Hepatic stellate cell (primary cell): ENCODE measurements around the gene STK32B.
"Not testable (repeated sequence)": the region's sequence is repeated elsewhere in the genome, so short reads cannot be mapped to it uniquely, and the experiment has no call there.

Source experiments
- DNase-seq: peaks from one replicate; pipeline ENCODE4 v3.0.0; 2011; ENCODE audit warnings: low spot score

The STK32B gene

GRCh38 chr4:5051278-5052203 lies at the start of gene STK32B:
STK32B (plus strand) TSS chr4:5051480.
- DNase-seq, result peak; percentile 71

- DNase-seq, result not testable (repeated sequence)
Observed at GRCh38 chr4:5001641-5002040, 49.6 kb upstream of the STK32B start.

- DNase-seq, result no peak
Observed at GRCh38 chr4:5003372-5003857, 47.9 kb upstream of the STK32B start.

- no peak for DNase-seq
Observed at GRCh38 chr4:5003918-5004317, 47.4 kb upstream of the STK32B start.

- no peak for DNase-seq
Observed at GRCh38 chr4:5004496-5004895, 46.8 kb upstream of the STK32B start.

- DNase-seq, result not testable (repeated sequence)
Observed at GRCh38 chr4:5006932-5007331, 44.3 kb upstream of the STK32B start.

GRCh38 chr4:5009796-5010195 lies 41.5 kb upstream of the STK32B start:
- no peak for DNase-seq

GRCh38 chr4:5010984-5011383 lies 40.3 kb upstream of the STK32B start:
- no peak for DNase-seq

GRCh38 chr4:5012244-5012898 lies 38.9 kb upstream of the STK32B start:
- DNase-seq, result no peak

GRCh38 chr4:5012958-5013357 lies 38.3 kb upstream of the STK32B start:
- no peak for DNase-seq

- DNase-seq, result no peak
Observed at GRCh38 chr4:5014007-5014682, 37.1 kb upstream of the STK32B start.

- DNase-seq, result no peak
Observed at GRCh38 chr4:5018096-5018495, 33.2 kb upstream of the STK32B start.

- no peak for DNase-seq
Observed at GRCh38 chr4:5018603-5019002, 32.7 kb upstream of the STK32B start.

GRCh38 chr4:5019274-5019673 lies 32.0 kb upstream of the STK32B start, which contains the start of gene CYTL1:
CYTL1 (minus strand) TSS chr4:5019458; CDS start chr4:5019445, 13 bp downstream.
- DNase-seq, result no peak

- DNase-seq, result no peak
Observed at GRCh38 chr4:5019796-5020195, 31.5 kb upstream of the STK32B start.

GRCh38 chr4:5020341-5020740 lies 30.9 kb upstream of the STK32B start:
- DNase-seq, result no peak

- DNase-seq, result no peak
Observed at GRCh38 chr4:5021546-5021945, 29.7 kb upstream of the STK32B start.

- no peak for DNase-seq
Observed at GRCh38 chr4:5024673-5025072, 26.6 kb upstream of the STK32B start.

GRCh38 chr4:5026371-5026770 lies 24.9 kb upstream of the STK32B start:
- DNase-seq, result no peak

GRCh38 chr4:5027346-5027745 lies 23.9 kb upstream of the STK32B start:
- DNase-seq, result no peak

GRCh38 chr4:5028480-5028879 lies 22.8 kb upstream of the STK32B start:
- DNase-seq, result no peak

GRCh38 chr4:5029447-5029846 lies 21.8 kb upstream of the STK32B start:
- DNase-seq, result no peak

- DNase-seq, result no peak
Observed at GRCh38 chr4:5030221-5030620, 21.1 kb upstream of the STK32B start.
